NB4 (cell line): ENCODE data around the gene SERPINA12.

Source experiments
- POLR2A ChIP-seq: IDR thresholded peaks from 2 replicates; pipeline ENCODE4 v1.6.1; 2011; ENCODE audit warnings: mild to moderate bottlenecking; ENCODE audit not compliant: insufficient read length; ENCODE audit errors: extremely low read depth
- TF ChIP-seq, protein P1 (sequence below): IDR thresholded peaks from one replicate; pipeline ENCODE4 v1.5.1; 2012; ENCODE audit warnings: low read depth, low read length
- TF ChIP-seq, protein P2 (sequence below): IDR thresholded peaks from 2 replicates; pipeline ENCODE4 v1.6.1; 2011; ENCODE audit warnings: low read depth, low read length

DNA sequence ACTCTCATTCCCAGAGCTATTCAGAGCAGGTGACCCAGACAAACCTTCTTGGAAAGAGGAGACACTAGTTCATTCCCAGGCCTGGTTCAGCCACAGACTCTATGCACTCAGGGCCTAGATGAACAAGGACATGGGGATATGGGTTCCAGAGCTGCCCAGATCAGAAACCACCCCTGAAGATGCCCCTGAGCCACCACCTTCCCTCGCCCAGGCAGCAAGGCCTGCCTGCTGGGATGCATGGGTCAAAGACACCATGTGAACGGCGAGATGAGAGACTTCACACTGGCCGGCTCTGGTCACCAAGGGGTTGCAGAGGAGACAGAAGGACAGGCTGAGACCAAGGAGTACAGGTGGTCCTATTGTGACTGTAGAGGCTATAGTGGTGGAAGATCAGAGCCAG lies 4.1 kb downstream of the SERPINA12 start:
- TF ChIP-seq, protein P1, sequence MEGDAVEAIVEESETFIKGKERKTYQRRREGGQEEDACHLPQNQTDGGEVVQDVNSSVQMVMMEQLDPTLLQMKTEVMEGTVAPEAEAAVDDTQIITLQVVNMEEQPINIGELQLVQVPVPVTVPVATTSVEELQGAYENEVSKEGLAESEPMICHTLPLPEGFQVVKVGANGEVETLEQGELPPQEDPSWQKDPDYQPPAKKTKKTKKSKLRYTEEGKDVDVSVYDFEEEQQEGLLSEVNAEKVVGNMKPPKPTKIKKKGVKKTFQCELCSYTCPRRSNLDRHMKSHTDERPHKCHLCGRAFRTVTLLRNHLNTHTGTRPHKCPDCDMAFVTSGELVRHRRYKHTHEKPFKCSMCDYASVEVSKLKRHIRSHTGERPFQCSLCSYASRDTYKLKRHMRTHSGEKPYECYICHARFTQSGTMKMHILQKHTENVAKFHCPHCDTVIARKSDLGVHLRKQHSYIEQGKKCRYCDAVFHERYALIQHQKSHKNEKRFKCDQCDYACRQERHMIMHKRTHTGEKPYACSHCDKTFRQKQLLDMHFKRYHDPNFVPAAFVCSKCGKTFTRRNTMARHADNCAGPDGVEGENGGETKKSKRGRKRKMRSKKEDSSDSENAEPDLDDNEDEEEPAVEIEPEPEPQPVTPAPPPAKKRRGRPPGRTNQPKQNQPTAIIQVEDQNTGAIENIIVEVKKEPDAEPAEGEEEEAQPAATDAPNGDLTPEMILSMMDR = no peak
- TF ChIP-seq POLR2A = no peak
- TF ChIP-seq, protein P2, sequence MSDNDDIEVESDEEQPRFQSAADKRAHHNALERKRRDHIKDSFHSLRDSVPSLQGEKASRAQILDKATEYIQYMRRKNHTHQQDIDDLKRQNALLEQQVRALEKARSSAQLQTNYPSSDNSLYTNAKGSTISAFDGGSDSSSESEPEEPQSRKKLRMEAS = no peak
